Mesothelial cell of epicardium (in vitro differentiated cells): ENCODE measurements around the gene TCF20. TPM values are rescaled to one million over a fixed set of nuclear protein-coding genes. Genes with fewer than 3 reads are reported as not detected.

Experiments
- DNase-seq, 2 experiments: peaks; one replicate each; pipeline ENCODE4 v3.0.0; 2021; ENCODE audit warnings: low spot score in 2 of 2; ENCODE audit not compliant: unreplicated experiment in 2 of 2
- H3K27ac Mint-ChIP-seq: 2 replicates; pipeline ENCODE4 v1.8.0; 2021; ENCODE audit warnings: mixed read lengths
- H3K27me3 Mint-ChIP-seq: 2 replicates; pipeline ENCODE4 v1.8.0; 2021; ENCODE audit warnings: low read depth, mixed read lengths
- H3K36me3 Mint-ChIP-seq: 2 replicates; pipeline ENCODE4 v1.8.0; 2021; ENCODE audit warnings: mixed read lengths
- H3K4me1 Mint-ChIP-seq: 2 replicates; pipeline ENCODE4 v1.8.0; 2021; ENCODE audit warnings: mixed read lengths
- H3K4me3 Mint-ChIP-seq: 2 replicates; pipeline ENCODE4 v1.8.0; 2021; ENCODE audit warnings: mild to moderate bottlenecking, moderate library complexity, mixed read lengths
- H3K9me3 Mint-ChIP-seq: 2 replicates; pipeline ENCODE4 v1.8.0; 2021; ENCODE audit warnings: mixed read lengths
- total RNA-seq: library from RNA; stranded (reverse); gene quantifications from 3 replicates; pipeline ENCODE4 v1.2.1, GENCODE V29; 2021
- TF ChIP-seq, protein P1 (sequence below): fragments of 200-600 bp; sonication (generic); IDR thresholded peaks from one replicate; pipeline ENCODE4 v1.5.0; 2021; ENCODE audit warnings: antibody characterized with exemption; ENCODE audit not compliant: unreplicated experiment

The TCF20 gene
- total RNA-seq, 1 donor from 2014 or later, result 82.2 TPM

DNA sequence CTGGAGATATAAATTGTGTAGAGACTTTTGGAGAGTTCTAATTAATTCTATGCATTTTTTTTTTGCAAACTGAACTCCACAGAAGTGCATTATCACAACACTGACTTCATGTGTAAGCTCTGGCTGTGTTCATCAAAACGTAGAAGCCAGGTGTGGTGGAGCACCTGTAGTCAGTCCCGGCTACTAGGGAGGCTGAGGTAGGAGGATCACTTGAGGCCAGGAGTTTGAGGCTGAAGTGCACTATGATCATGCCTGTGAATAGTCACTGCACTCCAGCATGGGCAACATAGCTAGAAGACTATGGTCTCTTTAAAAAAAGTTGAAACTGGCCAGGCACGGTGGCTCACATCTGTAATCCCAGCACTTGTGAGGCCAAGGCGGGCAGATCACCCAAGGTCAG is 20.6 kb downstream of the TCF20 start:
- DNase-seq, result no peak
- Mint-ChIP-seq H3K4me1 (no peaks in the 10 kb centered on the region), H3K36me3 (peaks cover 10% of the 10 kb centered on the region), H3K9me3 (no peaks in the 10 kb centered on the region), H3K4me3 (no peak overlapping the region), H3K27ac (no peak overlapping the region), H3K27me3 (no peaks in the 10 kb centered on the region)
- TF ChIP-seq, protein P1, sequence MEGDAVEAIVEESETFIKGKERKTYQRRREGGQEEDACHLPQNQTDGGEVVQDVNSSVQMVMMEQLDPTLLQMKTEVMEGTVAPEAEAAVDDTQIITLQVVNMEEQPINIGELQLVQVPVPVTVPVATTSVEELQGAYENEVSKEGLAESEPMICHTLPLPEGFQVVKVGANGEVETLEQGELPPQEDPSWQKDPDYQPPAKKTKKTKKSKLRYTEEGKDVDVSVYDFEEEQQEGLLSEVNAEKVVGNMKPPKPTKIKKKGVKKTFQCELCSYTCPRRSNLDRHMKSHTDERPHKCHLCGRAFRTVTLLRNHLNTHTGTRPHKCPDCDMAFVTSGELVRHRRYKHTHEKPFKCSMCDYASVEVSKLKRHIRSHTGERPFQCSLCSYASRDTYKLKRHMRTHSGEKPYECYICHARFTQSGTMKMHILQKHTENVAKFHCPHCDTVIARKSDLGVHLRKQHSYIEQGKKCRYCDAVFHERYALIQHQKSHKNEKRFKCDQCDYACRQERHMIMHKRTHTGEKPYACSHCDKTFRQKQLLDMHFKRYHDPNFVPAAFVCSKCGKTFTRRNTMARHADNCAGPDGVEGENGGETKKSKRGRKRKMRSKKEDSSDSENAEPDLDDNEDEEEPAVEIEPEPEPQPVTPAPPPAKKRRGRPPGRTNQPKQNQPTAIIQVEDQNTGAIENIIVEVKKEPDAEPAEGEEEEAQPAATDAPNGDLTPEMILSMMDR, result no peak

DNA sequence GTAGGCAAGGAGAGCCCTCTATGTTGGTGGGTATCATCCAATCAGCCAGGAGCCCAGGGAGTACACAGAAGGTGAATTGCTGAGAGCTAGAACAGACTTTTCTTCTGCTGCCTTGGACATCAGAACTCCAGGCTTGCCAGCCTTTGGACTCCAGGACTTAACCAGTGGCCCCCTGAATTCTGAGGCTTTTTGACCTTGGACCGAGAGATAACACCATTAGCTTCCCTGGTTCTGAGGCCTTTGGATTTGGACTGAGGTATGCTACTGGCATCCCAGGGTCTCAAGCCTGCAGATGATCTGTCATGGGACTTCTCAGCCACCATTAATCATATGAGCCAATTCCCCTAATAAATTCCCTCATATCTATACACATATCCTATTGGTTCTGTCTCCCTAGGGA is 21.5 kb downstream of the TCF20 start:
- H3K27me3 Mint-ChIP-seq, result no peaks in the 10 kb centered on the region
- no peaks in the 10 kb centered on the region for H3K4me1 Mint-ChIP-seq
- no peak overlapping the region for H3K27ac Mint-ChIP-seq
- H3K4me3 Mint-ChIP-seq, result no peak overlapping the region
- TF ChIP-seq, protein P1, result no peak
- H3K36me3 Mint-ChIP-seq, result peaks cover 17% of the 10 kb centered on the region
- peaks cover 5% of the 10 kb centered on the region for H3K9me3 Mint-ChIP-seq
- no peak for DNase-seq

DNA sequence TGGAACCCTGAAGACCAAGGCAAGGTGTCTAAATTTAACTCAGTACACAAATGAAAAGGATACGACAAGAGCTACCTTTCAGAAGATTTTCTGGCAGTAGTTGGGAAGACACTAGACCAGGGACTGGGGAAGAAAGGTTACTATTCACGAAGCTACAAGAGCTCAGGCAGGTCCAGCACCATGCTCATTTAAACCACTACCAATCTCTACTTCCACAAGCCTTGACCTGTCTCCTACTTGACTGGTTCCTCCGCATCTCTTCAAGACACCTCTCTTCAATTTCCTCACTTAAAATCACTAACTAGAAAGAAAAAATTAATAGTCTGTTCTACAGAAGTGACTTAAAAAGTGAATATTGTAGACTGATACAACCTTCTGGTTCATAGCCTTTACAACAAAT is 22.9 kb downstream of the TCF20 start:
- H3K4me3 Mint-ChIP-seq, result no peak overlapping the region
- TF ChIP-seq, protein P1, result no peak
- peaks cover 5% of the 10 kb centered on the region for H3K9me3 Mint-ChIP-seq
- H3K36me3 Mint-ChIP-seq, result peaks cover 20% of the 10 kb centered on the region
- H3K4me1 Mint-ChIP-seq, result no peaks in the 10 kb centered on the region
- no peak overlapping the region for H3K27ac Mint-ChIP-seq
- no peaks in the 10 kb centered on the region for H3K27me3 Mint-ChIP-seq
- no peak for DNase-seq

DNA sequence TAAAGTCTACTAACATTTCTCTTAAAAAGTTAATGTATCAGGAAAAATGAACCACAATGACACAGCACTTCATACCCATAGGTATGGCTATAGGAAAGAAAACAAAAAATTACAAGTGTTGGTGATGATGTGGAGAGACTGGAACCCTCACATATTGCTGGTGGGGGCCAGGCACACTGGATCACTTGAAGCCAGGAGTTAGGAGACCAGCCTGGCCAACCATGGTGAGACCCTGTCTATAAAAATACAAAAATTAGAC is 26.7 kb downstream of the TCF20 start:
- no peak overlapping the region for H3K27ac Mint-ChIP-seq
- TF ChIP-seq, protein P1, result no peak
- no peaks in the 10 kb centered on the region for H3K4me1 Mint-ChIP-seq
- no peaks in the 10 kb centered on the region for H3K27me3 Mint-ChIP-seq
- peaks cover 9% of the 10 kb centered on the region for H3K9me3 Mint-ChIP-seq
- DNase-seq, result no peak
- H3K4me3 Mint-ChIP-seq, result no peak overlapping the region
- H3K36me3 Mint-ChIP-seq, result peaks cover 20% of the 10 kb centered on the region

DNA sequence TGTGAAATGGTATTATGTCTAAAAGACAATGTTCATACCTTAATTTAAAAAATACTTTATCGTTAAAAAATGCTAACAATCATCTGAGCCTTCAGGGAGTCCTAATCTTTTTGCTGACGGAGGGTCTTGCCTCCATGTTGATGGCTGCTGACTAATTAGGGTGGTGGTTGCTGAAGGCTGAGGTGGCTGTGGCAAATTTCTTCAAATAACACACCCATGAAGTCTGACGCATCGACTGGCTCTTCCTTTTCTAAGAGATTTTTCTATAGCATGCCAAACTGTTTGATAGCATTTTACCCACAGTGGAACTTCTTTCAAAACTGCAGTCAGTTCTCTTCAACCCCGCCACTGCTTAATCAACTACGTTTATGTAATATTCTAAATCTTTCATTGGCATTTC is 33.6 kb downstream of the TCF20 start:
- Mint-ChIP-seq H3K27me3 (no peaks in the 10 kb centered on the region), H3K9me3 (peaks cover 20% of the 10 kb centered on the region), H3K4me1 (peaks cover 6% of the 10 kb centered on the region), H3K27ac (no peak overlapping the region), H3K36me3 (peaks cover 28% of the 10 kb centered on the region), H3K4me3 (no peak overlapping the region)
- no peak for DNase-seq
- TF ChIP-seq, protein P1, result no peak

DNA sequence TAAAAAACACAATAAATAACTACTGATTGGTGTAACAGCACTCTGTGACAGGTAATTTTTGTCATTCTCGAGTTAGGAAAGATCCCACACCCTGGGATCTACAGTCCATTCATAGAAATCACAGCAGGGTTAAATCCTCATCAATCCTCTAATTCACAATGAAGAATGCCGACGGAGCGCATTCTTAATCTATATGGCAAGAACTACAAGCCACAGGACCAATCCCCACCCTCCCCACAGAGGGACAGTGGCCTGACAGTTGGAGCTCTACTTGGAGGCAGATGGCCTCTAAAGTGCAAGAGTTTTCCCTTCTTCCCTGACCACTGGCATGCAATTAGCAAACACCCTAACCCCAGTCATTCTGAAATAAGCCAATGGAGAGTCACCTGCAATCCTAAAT is 34.2 kb downstream of the TCF20 start:
- TF ChIP-seq, protein P1, result no peak
- H3K27ac Mint-ChIP-seq, result no peak overlapping the region
- H3K36me3 Mint-ChIP-seq, result peaks cover 28% of the 10 kb centered on the region
- H3K4me1 Mint-ChIP-seq, result peaks cover 6% of the 10 kb centered on the region
- DNase-seq, result no peak
- peaks cover 20% of the 10 kb centered on the region for H3K9me3 Mint-ChIP-seq
- no peaks in the 10 kb centered on the region for H3K27me3 Mint-ChIP-seq
- H3K4me3 Mint-ChIP-seq, result no peak overlapping the region
